ENCODE data around the gene LITAF.

- TF ChIP-seq EZH2phosphoT487 (conservative IDR thresholded peaks at IDR 0.05; ENCODE audit: low read length) (no peak), CTCF (IDR thresholded peaks at IDR 0.05; ENCODE audit: insufficient read depth, low read length, poor library complexity, severe bottlenecking) (no peak)
Measured at GRCh38 chr16:11566398-11566797, 20.3 kb downstream of the LITAF start.

Measured in SU-DHL-6 (cell line).